IPS-18a (cell line): ENCODE results near the gene DNMT3A.
A peak's percentile ranks its signal among the peaks of the same experiment; 100 is the strongest.

Experiments
- H3K27ac ChIP-seq: one replicate; pipeline ENCODE4 v1.5.1; 2013; ENCODE audit warnings: low read length
- H3K27me3 ChIP-seq: one replicate; pipeline ENCODE4 v1.6.1; 2013; ENCODE audit warnings: mild to moderate bottlenecking, low read length; ENCODE audit not compliant: control insufficient read depth, insufficient read depth
- H3K36me3 ChIP-seq: one replicate; pipeline ENCODE4 v1.6.1; 2013; ENCODE audit warnings: low read depth, low read length; ENCODE audit not compliant: control insufficient read depth
- H3K4me1 ChIP-seq: one replicate; pipeline ENCODE4 v1.6.1; 2013; ENCODE audit warnings: low read depth, low read length; ENCODE audit not compliant: control insufficient read depth
- H3K4me3 ChIP-seq: one replicate; pipeline ENCODE4 v1.5.1; 2013; ENCODE audit warnings: low read length
- H3K9ac ChIP-seq: one replicate; pipeline ENCODE4 v1.6.1; 2013; ENCODE audit warnings: mild to moderate bottlenecking, low read length, moderate library complexity
- H3K9me3 ChIP-seq: one replicate; pipeline ENCODE4 v1.6.1; 2013; ENCODE audit warnings: low read depth, low read length; ENCODE audit not compliant: control insufficient read depth

Gene DNMT3A

DNA sequence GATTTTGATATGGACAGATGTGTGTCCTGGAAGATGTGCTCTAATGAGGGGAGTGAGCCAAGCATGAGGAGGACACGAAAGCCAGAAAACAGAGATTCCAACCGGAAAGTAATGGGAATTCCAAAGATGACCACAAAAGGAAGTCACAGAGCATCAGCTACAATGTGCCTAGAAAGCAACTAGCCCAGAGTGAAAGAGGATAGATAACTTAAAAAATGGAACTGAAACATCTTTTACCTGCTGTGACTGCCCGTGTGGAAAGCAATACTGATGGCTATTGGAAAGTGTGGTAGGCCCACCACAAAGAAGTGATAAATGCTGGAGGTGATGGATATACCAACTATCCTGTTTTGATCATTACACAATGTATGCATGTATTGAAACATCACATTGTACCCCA is 21.6 kb downstream of the DNMT3A start:
- peaks cover 16% of the 10 kb centered on the region for H3K4me1 ChIP-seq
- H3K4me3 ChIP-seq, result no peak overlapping the region
- H3K36me3 ChIP-seq, result no peaks in the 10 kb centered on the region
- H3K9ac ChIP-seq, result no peak overlapping the region
- H3K9me3 ChIP-seq, result no peaks in the 10 kb centered on the region
- H3K27ac ChIP-seq, result no peak overlapping the region
- H3K27me3 ChIP-seq, result no peaks in the 10 kb centered on the region

DNA sequence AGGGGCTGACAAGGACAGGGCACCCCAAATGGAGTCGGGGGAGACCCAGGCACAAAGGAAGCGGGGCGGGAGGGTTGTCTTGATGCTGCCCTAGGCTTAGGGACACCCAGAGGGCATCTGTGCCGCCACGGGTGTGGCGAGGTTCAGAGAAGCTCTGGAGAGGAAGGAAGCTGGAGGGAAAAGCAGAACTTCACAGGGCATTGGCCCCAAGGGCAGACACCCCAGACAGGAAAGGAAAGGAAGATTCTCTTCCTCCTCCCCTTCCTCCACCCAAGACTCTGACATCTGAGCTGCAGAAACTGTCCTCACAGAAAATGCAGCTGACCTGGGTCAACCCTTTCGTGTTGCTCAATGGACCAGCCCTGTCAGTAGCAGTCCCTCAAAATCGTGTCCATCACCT is 25.6 kb downstream of the DNMT3A start:
- no peaks in the 10 kb centered on the region for H3K36me3 ChIP-seq
- H3K27ac ChIP-seq, result no peak overlapping the region
- H3K9ac ChIP-seq, result no peak overlapping the region
- no peaks in the 10 kb centered on the region for H3K9me3 ChIP-seq
- H3K27me3 ChIP-seq, result no peaks in the 10 kb centered on the region
- H3K4me1 ChIP-seq, result peaks cover 36% of the 10 kb centered on the region
- H3K4me3 ChIP-seq, result no peak overlapping the region

DNA sequence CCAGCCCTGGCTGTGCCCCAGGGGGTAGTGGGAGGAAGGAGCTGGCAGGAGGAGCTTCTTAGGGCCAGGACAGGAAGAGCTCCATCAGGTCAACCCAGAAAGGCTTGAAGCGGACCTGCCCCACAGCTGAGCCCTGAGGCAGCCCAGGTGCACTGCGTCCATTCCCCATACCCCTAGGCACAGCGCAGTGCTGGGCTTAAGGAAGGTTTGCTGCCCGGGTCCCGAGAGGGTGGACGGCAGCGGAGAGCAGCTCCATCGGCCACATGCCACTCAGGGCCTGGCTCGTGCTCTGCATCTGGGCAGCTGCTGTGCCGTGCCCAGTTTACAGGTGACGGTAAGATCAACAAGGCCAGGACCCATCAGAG is 26.4 kb downstream of the DNMT3A start:
- Histone ChIP-seq H3K9ac (no peak overlapping the region), H3K27me3 (no peaks in the 10 kb centered on the region), H3K4me1 (peaks cover 41% of the 10 kb centered on the region), H3K36me3 (no peaks in the 10 kb centered on the region), H3K4me3 (no peak overlapping the region), H3K9me3 (no peaks in the 10 kb centered on the region), H3K27ac (no peak overlapping the region)

DNA sequence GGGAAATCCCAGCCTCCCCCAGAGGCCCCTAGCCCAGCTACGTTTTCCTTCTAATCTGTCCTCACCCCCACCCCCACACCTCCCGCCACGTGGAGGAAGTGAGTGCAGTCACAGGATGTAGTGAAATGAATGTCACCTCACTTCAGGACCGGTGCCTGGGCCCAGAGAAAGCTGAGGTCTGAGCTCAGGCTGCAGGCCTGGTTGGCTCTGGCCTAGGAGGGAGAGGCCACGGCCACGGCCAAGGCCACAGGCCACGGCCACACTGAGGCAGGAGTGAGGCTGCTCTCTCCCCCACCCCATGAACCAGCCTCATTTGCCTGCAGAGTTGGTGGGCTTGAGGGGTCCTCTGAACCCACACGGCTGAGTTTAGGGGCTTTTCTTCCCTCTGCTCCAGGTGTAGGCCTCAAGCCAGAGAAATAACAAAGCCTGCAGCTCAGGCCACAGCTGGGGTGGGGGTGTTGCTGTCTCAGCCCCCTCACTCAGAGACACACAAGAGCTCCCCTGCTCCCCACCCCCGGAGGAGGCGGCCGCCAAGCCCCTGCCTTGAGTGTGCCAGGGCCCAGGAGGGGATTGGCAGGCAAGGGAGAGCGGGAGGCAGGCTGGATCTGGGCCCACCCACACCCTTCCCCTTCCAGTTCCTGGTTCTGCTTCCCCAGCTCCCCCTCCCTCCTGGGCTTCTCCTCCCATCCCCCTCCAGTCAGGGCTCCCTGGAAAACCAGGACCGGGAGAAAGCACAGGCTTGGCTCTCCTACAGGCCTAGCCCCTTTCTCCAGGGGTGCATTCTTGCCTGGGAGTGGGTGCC is 27.0 kb downstream of the DNMT3A start:
- H3K4me1 ChIP-seq, result peaks cover 44% of the 10 kb centered on the region
- H3K4me3 ChIP-seq, result no peak overlapping the region
- no peaks in the 10 kb centered on the region for H3K27me3 ChIP-seq
- peak overlapping the region; percentile 45 for H3K9ac ChIP-seq
- H3K36me3 ChIP-seq, result no peaks in the 10 kb centered on the region
- peak overlapping the region; percentile 63 for H3K27ac ChIP-seq
- H3K9me3 ChIP-seq, result no peaks in the 10 kb centered on the region

DNA sequence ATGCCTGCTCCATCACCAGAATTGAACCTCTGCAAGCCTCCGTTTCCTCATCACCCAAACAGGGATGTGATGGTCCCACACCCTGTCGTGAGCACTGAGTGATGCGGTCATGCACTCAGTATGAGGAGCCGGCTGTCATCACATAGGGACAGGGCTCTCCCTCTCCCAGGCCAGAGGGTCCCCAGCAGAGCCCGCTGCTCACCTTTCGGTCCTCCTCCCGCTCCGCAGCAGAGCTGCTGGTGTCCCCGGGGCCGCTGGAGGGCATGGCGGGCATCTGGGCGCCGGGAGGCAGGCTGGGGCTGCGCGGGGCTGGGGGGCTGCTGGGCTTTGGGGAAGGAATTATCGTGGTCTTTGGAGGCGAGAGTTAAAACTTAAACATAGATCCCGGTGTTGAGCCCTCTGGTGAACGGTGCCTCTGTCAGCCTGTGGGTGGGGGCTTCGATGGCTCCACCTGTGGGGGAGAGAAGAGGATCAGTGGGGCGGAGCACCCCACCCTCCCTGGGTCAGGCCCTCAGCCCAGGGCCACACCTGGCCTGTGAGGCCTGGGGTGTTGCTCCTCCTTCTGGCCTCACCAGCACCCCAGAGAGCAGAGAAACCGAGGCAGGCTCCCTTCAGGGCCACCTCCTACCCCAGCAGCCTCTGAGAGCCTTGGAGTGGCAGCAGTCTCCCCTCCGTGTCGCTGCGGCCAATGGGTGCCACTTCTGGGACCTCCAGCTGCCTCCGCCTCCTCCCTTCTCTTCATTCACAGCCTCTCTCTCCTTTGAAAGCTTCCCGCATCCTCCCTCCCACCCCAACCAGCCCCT is 27.8 kb downstream of the DNMT3A start:
- no peaks in the 10 kb centered on the region for H3K27me3 ChIP-seq
- no peaks in the 10 kb centered on the region for H3K36me3 ChIP-seq
- no peak overlapping the region for H3K4me3 ChIP-seq
- H3K9ac ChIP-seq, result no peak overlapping the region
- H3K27ac ChIP-seq, result peak overlapping the region; percentile 63
- no peaks in the 10 kb centered on the region for H3K9me3 ChIP-seq
- H3K4me1 ChIP-seq, result peaks cover 44% of the 10 kb centered on the region

DNA sequence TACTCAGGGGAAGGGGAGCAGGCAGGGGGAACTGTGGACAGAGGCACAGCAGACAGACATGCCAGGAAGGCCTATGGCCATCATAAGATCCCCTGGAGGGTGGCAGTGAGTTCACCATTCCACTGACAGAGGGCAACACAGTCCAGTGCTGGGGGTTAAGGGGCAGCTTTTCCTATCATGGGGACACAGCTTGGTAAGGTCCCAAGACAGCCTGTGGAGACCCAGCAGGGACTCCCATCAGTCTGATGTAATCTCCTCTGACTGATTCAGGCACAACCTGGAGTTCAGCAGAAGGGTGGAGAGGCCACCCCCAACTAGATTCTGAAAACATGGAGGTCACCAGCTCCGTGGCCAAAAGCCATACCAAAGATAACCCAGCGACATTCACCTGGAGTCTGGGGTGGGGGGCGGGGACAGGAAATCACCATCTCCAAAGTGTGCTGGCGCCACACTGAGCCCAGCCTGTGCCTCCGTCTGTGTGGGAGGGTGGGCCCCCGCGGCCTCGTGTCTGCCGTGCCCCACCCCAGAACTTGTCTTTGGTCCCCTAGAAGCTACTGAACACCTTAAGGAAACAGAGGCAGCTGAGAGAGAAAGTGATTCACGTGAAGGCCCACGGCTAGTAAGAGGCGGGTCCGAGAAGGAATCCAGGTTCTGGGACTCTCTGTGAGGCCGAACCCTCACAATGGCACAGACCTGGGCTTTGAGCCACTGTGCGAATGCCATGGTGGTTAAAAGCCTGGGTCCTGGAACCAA is 28.6 kb downstream of the DNMT3A start:
- Histone ChIP-seq H3K27ac (no peak overlapping the region), H3K27me3 (no peaks in the 10 kb centered on the region), H3K9me3 (no peaks in the 10 kb centered on the region), H3K9ac (no peak overlapping the region), H3K4me1 (peaks cover 44% of the 10 kb centered on the region), H3K36me3 (no peaks in the 10 kb centered on the region), H3K4me3 (no peak overlapping the region)

DNA sequence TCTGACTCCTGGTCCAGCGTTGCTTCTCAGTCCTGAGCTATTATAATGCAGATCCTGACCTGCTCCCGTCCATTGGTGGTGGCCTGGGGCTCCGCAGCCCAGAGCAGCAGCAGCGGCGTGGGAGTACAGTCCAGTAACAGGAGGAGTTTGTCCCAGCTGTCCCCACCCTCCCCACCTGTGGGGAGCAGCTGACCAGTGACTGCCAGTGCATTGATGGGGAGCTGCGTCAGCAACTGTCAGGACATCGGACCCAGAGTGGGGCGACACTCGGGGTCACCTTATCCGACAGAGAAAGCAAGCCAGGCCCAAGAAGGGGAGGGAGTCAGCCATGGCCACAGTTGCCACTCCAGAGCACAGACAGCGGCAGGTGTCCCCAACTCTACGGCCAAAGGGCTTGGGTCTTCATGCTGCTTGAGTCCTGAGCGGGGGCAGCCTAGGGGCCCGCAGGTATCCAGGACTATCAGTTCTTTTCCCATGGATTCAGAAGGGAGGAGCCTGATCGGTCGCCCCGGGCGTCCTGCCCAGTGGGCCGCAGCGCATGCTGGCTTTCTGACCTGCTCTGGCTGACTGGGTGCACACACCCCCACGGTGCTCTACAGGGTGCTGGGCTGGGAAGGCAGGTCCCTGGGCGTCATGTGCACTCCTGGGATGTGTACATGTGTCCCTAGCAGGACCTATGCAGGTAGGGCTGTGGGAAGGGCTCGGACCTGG is 29.7 kb downstream of the DNMT3A start:
- H3K36me3 ChIP-seq, result no peaks in the 10 kb centered on the region
- H3K27me3 ChIP-seq, result no peaks in the 10 kb centered on the region
- peak overlapping the region; percentile 10 for H3K4me3 ChIP-seq
- no peak overlapping the region for H3K9ac ChIP-seq
- H3K27ac ChIP-seq, result no peak overlapping the region
- peaks cover 44% of the 10 kb centered on the region for H3K4me1 ChIP-seq
- no peaks in the 10 kb centered on the region for H3K9me3 ChIP-seq

DNA sequence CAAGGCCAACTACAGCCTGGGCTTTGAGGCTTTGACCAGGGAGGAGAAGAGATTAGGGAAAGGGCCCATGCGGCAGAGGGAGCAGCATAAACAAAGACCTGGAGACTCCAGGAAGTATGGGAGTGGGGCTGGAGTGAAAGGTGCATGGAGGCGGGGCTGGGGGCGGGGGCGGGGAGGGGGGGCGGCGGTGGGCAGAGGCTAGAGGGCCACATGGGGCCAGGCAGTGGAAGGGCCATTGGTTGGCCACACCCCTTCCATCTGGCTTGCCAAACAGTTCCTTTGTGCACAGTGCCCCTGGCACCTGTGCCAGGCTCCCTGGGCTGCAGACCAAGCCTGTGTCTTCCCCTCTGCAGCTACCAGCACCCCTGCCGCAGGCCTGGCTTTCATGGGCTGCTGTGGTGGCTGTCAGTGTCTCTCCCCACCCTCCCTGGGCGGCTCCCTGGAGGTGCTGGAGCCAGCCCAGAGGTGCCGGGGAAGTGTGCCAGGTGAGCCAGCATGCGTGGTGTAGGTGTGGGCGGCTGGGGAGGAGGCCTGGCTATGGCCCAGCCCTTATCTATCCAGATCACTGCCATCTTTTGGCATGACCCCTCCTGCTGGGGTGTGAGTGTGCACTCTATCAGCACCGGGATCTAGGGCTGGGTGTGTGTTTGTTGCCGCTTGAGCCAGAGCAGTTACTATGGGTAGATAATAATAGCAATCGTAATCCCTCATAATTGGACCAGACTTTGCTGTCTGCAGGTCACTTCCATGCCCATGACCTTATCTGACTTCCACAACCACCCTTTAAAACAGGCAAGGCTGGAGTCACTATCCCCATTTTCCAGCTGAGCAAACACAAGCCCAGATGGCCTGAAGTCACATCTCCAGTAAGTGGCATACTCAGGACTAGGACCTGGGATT is 30.5 kb downstream of the DNMT3A start:
- no peak overlapping the region for H3K9ac ChIP-seq
- peak overlapping the region; percentile 10 for H3K4me3 ChIP-seq
- no peak overlapping the region for H3K27ac ChIP-seq

DNA sequence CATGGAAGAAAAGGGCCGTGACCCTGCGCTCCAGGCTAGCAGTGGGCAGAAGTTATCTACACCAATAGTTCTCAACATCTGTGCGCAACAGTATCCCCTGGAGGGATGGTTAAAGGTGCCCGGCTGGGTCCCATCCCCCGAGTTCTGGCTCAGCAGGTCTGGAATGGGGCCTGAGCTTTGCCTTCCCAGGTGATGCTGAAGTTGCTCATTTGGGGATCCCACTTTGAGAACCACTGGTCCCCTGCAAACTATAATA is 31.1 kb downstream of the DNMT3A start:
- Histone ChIP-seq H3K4me3 (no peak overlapping the region), H3K9ac (no peak overlapping the region), H3K27me3 (no peaks in the 10 kb centered on the region), H3K9me3 (no peaks in the 10 kb centered on the region), H3K27ac (no peak overlapping the region), H3K36me3 (no peaks in the 10 kb centered on the region), H3K4me1 (peaks cover 42% of the 10 kb centered on the region)

More for the DNA sequence above, 30.5 kb downstream of the DNMT3A start:
- Histone ChIP-seq H3K9me3 (no peaks in the 10 kb centered on the region), H3K36me3 (no peaks in the 10 kb centered on the region), H3K27me3 (no peaks in the 10 kb centered on the region), H3K4me1 (peaks cover 44% of the 10 kb centered on the region)

DNA sequence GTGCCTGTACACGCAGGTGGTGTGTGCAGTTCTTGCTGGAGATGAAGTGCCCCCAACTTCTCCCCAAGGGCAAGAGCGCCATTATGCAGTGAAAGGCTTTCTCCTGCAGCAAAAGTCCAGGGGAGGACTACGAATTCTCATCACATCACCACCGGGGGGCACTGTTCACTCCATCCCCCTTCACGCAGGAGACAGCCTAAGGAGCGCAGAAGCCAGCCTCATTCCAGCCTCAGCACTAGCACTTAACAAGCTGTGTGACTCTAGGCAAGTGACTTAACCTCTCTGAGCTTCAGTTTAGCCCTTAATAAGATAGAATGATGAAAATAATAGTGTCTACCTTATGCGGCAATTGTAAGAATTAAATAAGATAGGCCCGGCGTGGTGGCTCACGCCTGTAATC is 32.3 kb downstream of the DNMT3A start:
- no peaks in the 10 kb centered on the region for H3K9me3 ChIP-seq
- H3K27me3 ChIP-seq, result no peaks in the 10 kb centered on the region
- H3K36me3 ChIP-seq, result no peaks in the 10 kb centered on the region
- H3K9ac ChIP-seq, result no peak overlapping the region
- peaks cover 33% of the 10 kb centered on the region for H3K4me1 ChIP-seq
- no peak overlapping the region for H3K27ac ChIP-seq
- no peak overlapping the region for H3K4me3 ChIP-seq
